HCT116 (cell line): ENCODE data around the gene CNN3. TPM values are rescaled to one million over a fixed set of nuclear protein-coding genes. Genes with fewer than 3 reads are reported as not detected.

Experiments
- ATAC-seq: fragments of 200-7000 bp; cut with Tn5 transposase; 2 replicates; pipeline ENCODE4 v1.9.1; 2020; ENCODE audit warnings: mild to moderate bottlenecking, moderate library complexity
- BruUV-seq: library from RNA; stranded (reverse); fragments of 400-500 nt; replicated peaks from 2 replicates; lab custom pipeline; 2021; lab: Mats Ljungman, UMichigan
- CTCF ChIA-PET: fragments of 300-600 bp; sonication (Branson Sonifier 250); formaldehyde crosslinking; loops from one replicate; lab custom pipeline; 2021; ENCODE audit warnings: antibody characterized with exemption; lab: Charles Lee
- POLR2A ChIA-PET: fragments of 300-600, 350-600 bp; sonication (Branson Sonifier 250); formaldehyde crosslinking; loops from one replicate; lab custom pipeline; 2021; ENCODE audit warnings: antibody characterized with exemption; lab: Charles Lee
- RAD21 ChIA-PET, 2 experiments: fragments of 300-600 bp; sonication (Branson Sonifier 250); formaldehyde crosslinking; loops; one replicate each; lab custom pipeline; 2023; ENCODE audit warnings: low total read pairs in 2 of 2; ENCODE audit not compliant: uncharacterized antibody in 2 of 2, unreplicated experiment in 2 of 2, low non-redundant PET in 1 of 2; lab: Charles Lee
- DNase-seq: peaks from one replicate; pipeline ENCODE4 v3.0.0-alpha.2; 2010; ENCODE audit warnings: low read depth, low spot score
- H2AFZ ChIP-seq: fragments of 200-600 bp; shearing (Covaris generic), sonication (generic); 2 replicates; pipeline ENCODE4 v1.6.1; 2017; ENCODE audit warnings: low read depth, mixed run types, mixed read lengths, antibody characterized with exemption, low read length; ENCODE audit not compliant: poor library complexity, severe bottlenecking
- H3K27ac ChIP-seq: 2 replicates; pipeline ENCODE4 v1.5.1; 2012; ENCODE audit warnings: low read depth, low read length
- H3K27me3 ChIP-seq: fragments of 200-600 bp; sonication (generic); 2 replicates; pipeline ENCODE4 v1.6.1; 2016; ENCODE audit warnings: mixed run types, low read length, mixed read lengths; ENCODE audit not compliant: insufficient read depth
- H3K36me3 ChIP-seq, 2 experiments: fragments of 200-500 bp in 1 of 2; fragments of 200-600 bp in 1 of 2; sonication (Bioruptor generic) in 1 of 2; sonication (generic) in 1 of 2; 2 replicates each; pipeline versions ENCODE4 v1.5.1 to v1.6.1; 2014 to 2016; ENCODE audit warnings: low read length in 2 of 2, inconsistent platforms in 1 of 2, mixed read lengths in 1 of 2, mixed run types in 1 of 2; ENCODE audit not compliant: insufficient read depth in 2 of 2, control insufficient read depth in 1 of 2
- H3K4me1 ChIP-seq, 2 experiments: fragments of 200-600 bp in 1 of 2; sonication (generic) in 1 of 2; 2 replicates each; pipeline versions ENCODE4 v1.5.1 to v1.6.1; 2012 to 2017; ENCODE audit warnings: low read length in 2 of 2, inconsistent platforms in 1 of 2, mild to moderate bottlenecking in 1 of 2, mixed read lengths in 1 of 2, mixed run types in 1 of 2, moderate library complexity in 1 of 2; ENCODE audit not compliant: insufficient read depth in 2 of 2, control insufficient read depth in 1 of 2
- H3K4me2 ChIP-seq: fragments of 200-600 bp; sonication (generic); 2 replicates; pipeline ENCODE4 v1.6.1; 2017; ENCODE audit warnings: mixed run types, low read length, mixed read lengths
- H3K4me3 ChIP-seq, 2 experiments: fragments of 200-600 bp in 1 of 2; sonication (generic) in 1 of 2; replicated peaks in 1 of 2; 2 replicates each; pipeline ENCODE4 v1.5.1; 2011 to 2016; ENCODE audit warnings: low read length in 2 of 2, control low read depth in 1 of 2, low read depth in 1 of 2, mild to moderate bottlenecking in 1 of 2, mixed read lengths in 1 of 2, mixed run types in 1 of 2
- H3K79me2 ChIP-seq: fragments of 200-600 bp; sonication (generic); 2 replicates; pipeline ENCODE4 v1.6.1; 2017; ENCODE audit warnings: mild to moderate bottlenecking, mixed run types, low read length, moderate library complexity, mixed read lengths; ENCODE audit not compliant: insufficient read depth
- H3K9ac ChIP-seq: fragments of 200-600 bp; sonication (generic); 2 replicates; pipeline ENCODE4 v1.6.1; 2016; ENCODE audit warnings: low read length, mixed read lengths
- H3K9me2 ChIP-seq: fragments of 200-600 bp; sonication (generic), shearing (Covaris generic); 2 replicates; pipeline ENCODE4 v1.6.1; 2017; ENCODE audit warnings: mixed run types, mild to moderate bottlenecking, moderate library complexity; ENCODE audit not compliant: insufficient read depth
- H3K9me3 ChIP-seq, 2 experiments: fragments of 200-500 bp in 1 of 2; fragments of 200-600 bp in 1 of 2; sonication (Bioruptor generic) in 1 of 2; sonication (generic) in 1 of 2; 2 replicates each; pipeline ENCODE4 v1.6.1; 2014 to 2017; ENCODE audit warnings: low read length in 2 of 2, mixed read lengths in 2 of 2, inconsistent platforms in 1 of 2, low read depth in 1 of 2, mild to moderate bottlenecking in 1 of 2, mixed run types in 1 of 2, moderate library complexity in 1 of 2; ENCODE audit not compliant: control insufficient read depth in 1 of 2, insufficient read depth in 1 of 2
- H4K20me1 ChIP-seq: fragments of 200-600 bp; sonication (generic), shearing (Covaris generic); 2 replicates; pipeline ENCODE4 v1.6.1; 2017; ENCODE audit warnings: mixed run types, mild to moderate bottlenecking, moderate library complexity; ENCODE audit not compliant: insufficient read depth
- ATF3 ChIP-seq: IDR thresholded peaks from 2 replicates; pipeline ENCODE4 v1.6.1; 2012
- CBX3 ChIP-seq: IDR thresholded peaks from 2 replicates; pipeline ENCODE4 v1.6.1; 2012; ENCODE audit warnings: low read depth
- CEBPB ChIP-seq: IDR thresholded peaks from 2 replicates; pipeline ENCODE4 v1.6.1; 2012; ENCODE audit warnings: low read depth
- EGR1 ChIP-seq: IDR thresholded peaks from 2 replicates; pipeline ENCODE4 v1.6.1; 2012; ENCODE audit warnings: low read depth
- FOSL1 ChIP-seq: IDR thresholded peaks from 2 replicates; pipeline ENCODE4 v1.6.1; 2012; ENCODE audit warnings: low read depth
- JUND ChIP-seq: IDR thresholded peaks from 2 replicates; pipeline ENCODE4 v1.6.1; 2012
- MAX ChIP-seq: IDR thresholded peaks from 2 replicates; pipeline ENCODE4 v1.6.1; 2012
- POLR2AphosphoS5 ChIP-seq: IDR thresholded peaks from 2 replicates; pipeline ENCODE4 v1.6.1; 2011; ENCODE audit warnings: mild to moderate bottlenecking, low read depth, low read length, moderate library complexity
- RAD21 ChIP-seq: IDR thresholded peaks from 2 replicates; pipeline ENCODE4 v1.6.1; 2012; ENCODE audit warnings: low read depth, mild to moderate bottlenecking
- REST ChIP-seq: IDR thresholded peaks from 2 replicates; pipeline ENCODE4 v1.6.1; 2012; ENCODE audit warnings: low read depth
- SIN3A ChIP-seq: IDR thresholded peaks from 2 replicates; pipeline ENCODE4 v1.6.1; 2012; ENCODE audit warnings: low read depth
- SP1 ChIP-seq: IDR thresholded peaks from 2 replicates; pipeline ENCODE4 v1.6.1; 2012; ENCODE audit warnings: low read depth
- SRF ChIP-seq: IDR thresholded peaks from 2 replicates; pipeline ENCODE4 v1.6.1; 2012; ENCODE audit warnings: low read depth
- ZFX ChIP-seq: fragments of 450-650 bp; IDR thresholded peaks from 2 replicates; pipeline ENCODE4 v1.6.1; 2017
- ZNF274 ChIP-seq: fragments of 200-500 bp; sonication (Bioruptor generic); IDR thresholded peaks from 2 replicates; pipeline ENCODE4 v1.6.1; 2014; ENCODE audit warnings: mild to moderate bottlenecking, low read depth, low read length, inconsistent platforms
- intact Hi-C: fragments of 100-400 bp; cut with micrococcal nuclease; formaldehyde crosslinking; loops from 2 replicates; pipeline ENCODE4 v1.10.0; 2022
- total RNA-seq: library from RNA; stranded (reverse); gene quantifications from one replicate; pipeline ENCODE4 v1.2.1, GENCODE V29; 2021; ENCODE audit not compliant: unreplicated experiment

CNN3 gene
- total RNA-seq, 1 experiment from 2014 or later: 109 TPM

DNA sequence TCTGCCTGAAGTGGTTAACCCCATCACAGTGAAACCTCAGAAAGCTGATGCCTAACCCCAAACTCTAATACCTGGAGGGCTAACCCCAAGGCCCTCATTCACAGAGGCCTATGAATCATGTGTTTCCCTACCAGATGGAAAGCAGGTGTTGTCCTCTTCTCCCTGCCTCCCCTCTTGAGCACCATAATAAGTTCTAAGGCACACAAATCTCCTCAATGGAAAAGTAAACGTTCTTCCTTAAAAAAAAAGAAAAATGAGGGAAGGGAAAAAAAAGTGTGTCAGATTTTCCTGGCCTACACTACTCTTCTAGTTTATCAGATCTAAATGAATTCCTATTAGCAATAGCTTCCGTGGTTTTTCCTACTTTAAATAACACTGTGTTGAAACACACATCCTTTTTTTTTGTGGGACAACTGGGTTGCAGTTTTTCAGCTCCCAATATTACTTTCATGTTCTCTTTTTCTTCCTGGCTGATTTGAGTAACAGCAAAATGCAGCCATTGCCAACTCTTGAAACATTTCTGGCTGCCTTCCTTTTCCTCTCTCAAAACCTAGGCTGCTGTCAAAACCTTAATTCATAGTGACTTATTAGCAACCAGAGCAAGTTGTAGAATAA, 63.5 kb downstream of the CNN3 start:
- peak overlapping the region; percentile 79 for H3K27ac ChIP-seq
- no TSS peak for BruUV-seq

DNA sequence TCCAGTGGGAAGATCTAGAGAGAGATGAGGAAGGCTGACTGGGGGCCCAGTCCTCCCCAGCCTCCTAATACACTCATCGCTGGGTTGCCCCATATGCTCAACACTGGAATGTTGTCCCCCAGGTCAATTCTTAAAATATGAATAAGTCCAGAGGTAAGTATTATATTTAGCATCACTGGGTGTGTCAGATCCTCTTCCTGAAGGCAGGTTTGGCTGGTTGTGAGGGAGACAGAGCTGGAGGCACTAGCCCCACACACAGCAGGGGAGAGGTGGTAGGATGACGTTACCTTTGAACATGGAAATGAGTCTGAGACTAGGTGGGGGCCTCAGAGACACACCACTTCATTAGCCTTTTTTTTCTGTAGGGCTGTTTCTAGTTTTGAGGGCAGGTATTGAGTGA, 64.2 kb downstream of the CNN3 start:
- peak overlapping the region in 1 of 2 experiments; percentile 46; a peak in 2 of 4 replicates for H3K4me3 ChIP-seq
- H3K79me2 ChIP-seq: no peaks in the 10 kb centered on the region
- CTCF ChIA-PET: interaction anchor here (0.9 to 2.3 kb wide), 2 partner anchors 8 to 179 kb away, joined by 3 to 24 read pairs; no protein-coding TSS in a partner anchor
- peak overlapping the region; percentile 78 for H3K4me2 ChIP-seq
- DNase-seq (peak; percentile 37), ATAC-seq (peak; percentile 69)
- no peaks in the 10 kb centered on the region for H3K9me2 ChIP-seq
- POLR2A ChIA-PET: interaction anchor here (1.7 kb wide), 1 partner anchor 64 kb away, joined by 4 read pairs; the partner anchor contains the start of gene CNN3
- RAD21 ChIA-PET: interaction anchor here in 1 of 2 experiments (1.8 kb wide), 1 partner anchor 8 kb away, joined by 7 read pairs; no protein-coding TSS in a partner anchor
- no peaks in the 10 kb centered on the region for H3K36me3 ChIP-seq
- intact Hi-C loops: no loop called here
- TF ChIP-seq SP1 (peak; percentile 91), JUND (peak; percentile 79), FOSL1 (peak; percentile 64; the same call in 1 of the 2 replicates), RAD21 (peak; percentile 25; the same call in 1 of the 2 replicates), EGR1 (no peak), SIN3A (peak; percentile 63), REST (no peak), CEBPB (peak; percentile 76), ZNF274 (no peak), SRF (peak; percentile 15; the same call in 1 of the 2 replicates), CBX3 (no peak), POLR2AphosphoS5 (peak; percentile 46), MAX (peak; percentile 27)
- H3K27ac ChIP-seq: peak overlapping the region; percentile 79
- peak overlapping the region; percentile 8 for H2AFZ ChIP-seq
- peaks cover 49 to 66% of the 10 kb centered on the region in 2 experiments for H3K4me1 ChIP-seq
- no peaks in the 10 kb centered on the region for H4K20me1 ChIP-seq
- peak overlapping the region; percentile 32; the same call in 1 of the 2 replicates for H3K9ac ChIP-seq
- no peaks in the 10 kb centered on the region for H3K27me3 ChIP-seq
- no peaks in the 10 kb centered on the region for H3K9me3 ChIP-seq
- no TSS peak for BruUV-seq

More for the DNA sequence above, 63.5 kb downstream of the CNN3 start:
- peak; percentile 26 for ATAC-seq
- CTCF ChIA-PET: interaction anchor here (0.9 to 2.3 kb wide), 5 partner anchors 9 to 221 kb away, joined by 3 to 24 read pairs (median 3); no protein-coding TSS in a partner anchor
- intact Hi-C loops: no loop called here
- Histone ChIP-seq H3K4me1 (peaks cover 46 to 63% of the 10 kb centered on the region in 2 experiments), H3K9ac (peak overlapping the region; percentile 32), H3K4me2 (peak overlapping the region; percentile 78)
- TF ChIP-seq ATF3: no peak
- peak; percentile 9; the same call in 1 of the 2 replicates for TF ChIP-seq ZFX
- TF ChIP-seq, all 23 proteins: peak for 1
- RAD21 ChIA-PET: interaction anchor here (0.6 to 1.8 kb wide), 3 partner anchors 9 to 219 kb away, joined by 3 to 7 read pairs (median 3); no protein-coding TSS in a partner anchor
- Histone ChIP-seq H3K9me3 (no peaks in the 10 kb centered on the region), H3K36me3 (no peaks in the 10 kb centered on the region), H3K9me2 (no peaks in the 10 kb centered on the region), H3K27me3 (no peaks in the 10 kb centered on the region), H3K4me3 (peak overlapping the region in 1 of 2 experiments; percentile 46; a peak in 2 of 4 replicates), H2AFZ (no peak overlapping the region), H3K79me2 (no peaks in the 10 kb centered on the region), H4K20me1 (no peaks in the 10 kb centered on the region)
- POLR2A ChIA-PET: interaction anchor here (1.7 to 3.0 kb wide), 2 partner anchors 9 to 64 kb away, joined by 4 to 9 read pairs; partner anchors contain the start of gene CNN3
- DNase-seq: peak; percentile 3
